H1 (cell line): ENCODE measurements around the gene SMAD7. TPM values are rescaled to one million over a fixed set of nuclear protein-coding genes. Genes with fewer than 3 reads are reported as not detected.

Experiments used
- CTCF ChIA-PET: fragments of 300-600 bp; sonication (Branson Sonifier 250); formaldehyde crosslinking; loops from one replicate; lab custom pipeline; 2021; ENCODE audit not compliant: partially characterized antibody; lab: Charles Lee
- POLR2A ChIA-PET: fragments of 300-600 bp; sonication (Branson Sonifier 250); formaldehyde crosslinking; loops from one replicate; lab custom pipeline; 2021; ENCODE audit warnings: inconsistent platforms; ENCODE audit not compliant: partially characterized antibody; lab: Charles Lee
- DNase-seq, 2 experiments: peaks; one replicate each; pipeline versions ENCODE4 v3.0.0 to v3.0.0-alpha.2; 2010 to 2022; ENCODE audit warnings: low spot score in 2 of 2, low read depth in 1 of 2, mixed read lengths in 1 of 2
- FAIRE-seq: peaks from 2 replicates; lab custom pipeline; 2011; peaks lifted over from hg19 to GRCh38; lab: Jason Lieb, UNC
- H2AFZ ChIP-seq: 2 replicates; pipeline ENCODE4 v1.8.1; 2012; ENCODE audit warnings: low read length, inconsistent platforms
- H2AK5ac ChIP-seq: 2 replicates; pipeline ENCODE4 v1.6.1; 2013; ENCODE audit warnings: low read depth, low read length
- H2BK120ac ChIP-seq: replicated peaks from 2 replicates; pipeline ENCODE3; 2013; ENCODE audit warnings: low read depth, low read length, inconsistent platforms
- H2BK12ac ChIP-seq: 2 replicates; pipeline ENCODE4 v1.6.1; 2013; ENCODE audit warnings: low read depth, low read length
- H2BK15ac ChIP-seq: 2 replicates; pipeline ENCODE4 v1.6.1; 2013; ENCODE audit warnings: low read length
- H2BK20ac ChIP-seq: 2 replicates; pipeline ENCODE4 v1.6.1; 2013; ENCODE audit warnings: low read length
- H2BK5ac ChIP-seq: 2 replicates; pipeline ENCODE4 v1.6.1; 2013; ENCODE audit warnings: low read depth, low read length
- H3K14ac ChIP-seq: 2 replicates; pipeline ENCODE4 v1.6.1; 2013; ENCODE audit warnings: inconsistent platforms; ENCODE audit not compliant: insufficient read length
- H3K18ac ChIP-seq: 2 replicates; pipeline ENCODE4 v1.6.1; 2013; ENCODE audit warnings: low read length; ENCODE audit errors: extremely low read depth
- H3K23ac ChIP-seq: 2 replicates; pipeline ENCODE4 v1.6.1; 2013; ENCODE audit warnings: inconsistent platforms; ENCODE audit not compliant: insufficient read length
- H3K23me2 ChIP-seq: 2 replicates; pipeline ENCODE4 v1.6.1; 2013; ENCODE audit warnings: low read depth, low read length
- H3K27ac ChIP-seq: 2 replicates; pipeline ENCODE4 v1.6.1; 2011; ENCODE audit warnings: low read depth, low read length, inconsistent platforms
- H3K27me3 ChIP-seq, 4 experiments: replicated peaks in 1 of 4; 1 replicate in 1 of 4; 2 replicates in 3 of 4; pipeline versions ENCODE4 v1.6.1 to v1.8.1; 2011 to 2013; ENCODE audit warnings: low read length in 3 of 4, mild to moderate bottlenecking in 3 of 4, inconsistent platforms in 2 of 4, mixed read lengths in 2 of 4, moderate library complexity in 1 of 4; ENCODE audit not compliant: control insufficient read depth in 3 of 4, insufficient read depth in 3 of 4; ENCODE audit errors: extremely low read depth in 1 of 4
- H3K36me3 ChIP-seq, 4 experiments: 2 replicates each; pipeline versions ENCODE4 v1.6.1 to v1.8.1; 2011 to 2013; ENCODE audit warnings: mild to moderate bottlenecking in 4 of 4, low read length in 3 of 4, moderate library complexity in 2 of 4, control low read depth in 1 of 4, inconsistent platforms in 1 of 4; ENCODE audit not compliant: insufficient read depth in 4 of 4, control insufficient read depth in 2 of 4
- H3K4ac ChIP-seq: replicated peaks from 2 replicates; pipeline ENCODE3; 2013; ENCODE audit warnings: low read length, low read depth, mixed read lengths, inconsistent platforms; ENCODE audit not compliant: insufficient read length
- H3K4me1 ChIP-seq, 4 experiments: replicated peaks in 1 of 4; 1 replicate in 1 of 4; 2 replicates in 3 of 4; pipeline versions ENCODE4 v1.6.1 to v1.8.1; 2011 to 2013; ENCODE audit warnings: low read length in 3 of 4, inconsistent platforms in 2 of 4, mixed read lengths in 1 of 4; ENCODE audit not compliant: insufficient read depth in 4 of 4, control insufficient read depth in 3 of 4
- H3K4me2 ChIP-seq, 2 experiments: 2 replicates each; pipeline versions ENCODE4 v1.6.1 to v1.8.1; 2011 to 2013; ENCODE audit warnings: low read depth in 2 of 2, low read length in 2 of 2, control low read depth in 1 of 2, inconsistent platforms in 1 of 2, mild to moderate bottlenecking in 1 of 2; ENCODE audit not compliant: insufficient read depth in 1 of 2
- H3K4me3 ChIP-seq, 4 experiments: fragments of 200-600, 300-600 bp in 1 of 4; sonication (generic), shearing (Covaris generic), sonication (Bioruptor Twin) in 1 of 4; 2 replicates each; pipeline versions ENCODE4 v1.5.1 to v1.8.1; 2011 to 2016; ENCODE audit warnings: low read length in 4 of 4, low read depth in 3 of 4, control low read depth in 2 of 4, inconsistent platforms in 2 of 4, mild to moderate bottlenecking in 2 of 4, mixed read lengths in 1 of 4, moderate library complexity in 1 of 4; ENCODE audit not compliant: insufficient read depth in 2 of 4; ENCODE audit errors: extremely low read depth in 1 of 4
- H3K56ac ChIP-seq: replicated peaks from 2 replicates; pipeline ENCODE3; 2013; ENCODE audit warnings: low read depth, mild to moderate bottlenecking, mixed read lengths, low read length, inconsistent platforms; ENCODE audit not compliant: insufficient read length
- H3K79me1 ChIP-seq: 2 replicates; pipeline ENCODE4 v1.6.1; 2013; ENCODE audit warnings: low read depth, low read length, control low read depth
- H3K79me2 ChIP-seq, 2 experiments: 2 replicates each; pipeline versions ENCODE4 v1.6.1 to v1.8.1; 2012 to 2013; ENCODE audit warnings: low read length in 2 of 2, mild to moderate bottlenecking in 2 of 2, inconsistent platforms in 1 of 2; ENCODE audit not compliant: insufficient read depth in 2 of 2, control insufficient read depth in 1 of 2
- H3K9ac ChIP-seq, 4 experiments: replicated peaks in 1 of 4; 1 replicate in 1 of 4; 2 replicates in 3 of 4; pipeline versions ENCODE4 v1.6.1 to v1.8.1; 2011 to 2013; ENCODE audit warnings: low read depth in 3 of 4, low read length in 3 of 4, control low read depth in 2 of 4, mild to moderate bottlenecking in 2 of 4, moderate library complexity in 2 of 4, inconsistent platforms in 1 of 4; ENCODE audit errors: extremely low read depth in 1 of 4
- H3K9me3 ChIP-seq, 2 experiments: 2 replicates each; pipeline versions ENCODE4 v1.6.1 to v1.8.1; 2012 to 2013; ENCODE audit warnings: mild to moderate bottlenecking in 2 of 2, moderate library complexity in 2 of 2, control low read depth in 1 of 2, inconsistent platforms in 1 of 2, low read depth in 1 of 2, low read length in 1 of 2, mixed read lengths in 1 of 2; ENCODE audit not compliant: insufficient read depth in 2 of 2
- H4K20me1 ChIP-seq, 2 experiments: replicated peaks in 1 of 2; 2 replicates each; pipeline versions ENCODE3 to v1.8.1; 2011 to 2013; ENCODE audit warnings: inconsistent platforms in 2 of 2, low read length in 2 of 2, mild to moderate bottlenecking in 1 of 2; ENCODE audit not compliant: insufficient read depth in 2 of 2, control insufficient read depth in 1 of 2
- H4K5ac ChIP-seq: 2 replicates; pipeline ENCODE4 v1.6.1; 2013; ENCODE audit warnings: low read length, low read depth, mixed read lengths, inconsistent platforms; ENCODE audit not compliant: insufficient read length
- H4K8ac ChIP-seq: 2 replicates; pipeline ENCODE4 v1.8.0; 2013; ENCODE audit warnings: mild to moderate bottlenecking, moderate library complexity, low read length, inconsistent platforms; ENCODE audit not compliant: insufficient read depth; ENCODE audit errors: extremely low read depth
- H4K91ac ChIP-seq: replicated peaks from 2 replicates; pipeline ENCODE3; 2013; ENCODE audit warnings: low read length, mixed read lengths, inconsistent platforms; ENCODE audit not compliant: insufficient read length
- ATF2 ChIP-seq: IDR thresholded peaks from 2 replicates; pipeline ENCODE4 v1.6.1; 2012; ENCODE audit warnings: low read length, inconsistent platforms
- JUND ChIP-seq: IDR thresholded peaks from 2 replicates; pipeline ENCODE4 v1.6.1; 2011; ENCODE audit warnings: mild to moderate bottlenecking, improper control_type of control experiment, low read length
- KDM4A ChIP-seq: IDR thresholded peaks from one replicate; pipeline ENCODE4 v1.7.1; 2012; ENCODE audit warnings: low read depth, mild to moderate bottlenecking, moderate library complexity, low read length, inconsistent platforms; ENCODE audit not compliant: severe bottlenecking
- MAX ChIP-seq: IDR thresholded peaks from 2 replicates; pipeline ENCODE4 v1.6.1; 2012; ENCODE audit warnings: inconsistent platforms
- POLR2AphosphoS5 ChIP-seq: IDR thresholded peaks from 2 replicates; pipeline ENCODE4 v1.6.1; 2011; ENCODE audit warnings: low read depth, low read length
- RAD21 ChIP-seq, 2 experiments: IDR thresholded peaks in 1 of 2; conservative IDR thresholded peaks in 1 of 2; 2 replicates each; pipeline ENCODE4 v1.6.1; 2011; ENCODE audit warnings: low read depth in 2 of 2, low read length in 2 of 2, improper control_type of control experiment in 1 of 2, inconsistent platforms in 1 of 2, mild to moderate bottlenecking in 1 of 2, moderate library complexity in 1 of 2
- RFX5 ChIP-seq: IDR thresholded peaks from 2 replicates; pipeline ENCODE4 v1.6.1; 2011; ENCODE audit warnings: low read depth, low read length, improper control_type of control experiment, borderline replicate concordance
- RNF2 ChIP-seq: fragments of 200-900, 300-1000 bp; sonication (generic); IDR thresholded peaks from 2 replicates; pipeline ENCODE4 v1.7.1; 2016; ENCODE audit warnings: borderline replicate concordance, low read depth, mild to moderate bottlenecking, antibody characterized with exemption, low read length; ENCODE audit not compliant: poor library complexity, severe bottlenecking; ENCODE audit errors: missing control alignments
- SUZ12 ChIP-seq: fragments of 200-600 bp; sonication (generic); IDR thresholded peaks from 2 replicates; pipeline ENCODE4 v1.6.1; 2012; ENCODE audit warnings: mild to moderate bottlenecking, inconsistent platforms, low read length, moderate library complexity, mixed read lengths
- WGBS, 2 experiments: shearing (Covaris generic) in 1 of 2; methylation state at CpG; one replicate each; pipeline versions ENCODE4 v1.1.6 to v1.1.7; 2013 to 2015; ENCODE audit warnings: low lambda C conversion rate in 2 of 2, mixed read lengths in 2 of 2, inconsistent platforms in 1 of 2, low coverage in 1 of 2, missing lambda C conversion rate in 1 of 2; ENCODE audit not compliant: insufficient replicate concordance in 2 of 2, insufficient coverage in 1 of 2, insufficient read length in 1 of 2; ENCODE audit errors: extremely low coverage in 1 of 2, missing lambda C conversion rate in 1 of 2; 5-methylcytosine and 5-hydroxymethylcytosine counted together
- polyA plus RNA-seq, 7 experiments: library from polyadenylated mRNA; depleted of rRNA in 3 of 7; stranded (reverse) in 5 of 7; unstranded in 2 of 7; fragments of >200 nt in 5 of 7; fragments of 200-250 nt in 2 of 7; gene quantifications; 1 replicate in 5 of 7; 2 replicates in 1 of 7; 4 replicates in 1 of 7; pipeline versions ENCODE4 v1.2.1 to v1.2.3, GENCODE V29; 2011 to 2013; ENCODE audit warnings: missing spikeins in 2 of 7, mixed read lengths in 2 of 7
- total RNA-seq: library from RNA; stranded (reverse); fragmentation: NEBNext Ultra II Directional; extraction: Animal tissue kit (Norgen Biotek cat#: 25700); gene quantifications from 2 replicates; pipeline ENCODE4 v1.2.1, GENCODE V29; 2021

SMAD7 gene
- total and polyA plus RNA-seq, 2 of the 8 experiments (the other 6 are each of a cell fraction or from before 2014, with no cell fraction given), result 6.5 to 15.5 TPM

- H3K4me1 ChIP-seq, result peaks cover 9 to 17% (median 13%) of the 10 kb centered on the region in 4 experiments
- peak overlapping the region; percentile 95; the same call in 1 of the 2 replicates for H2BK12ac ChIP-seq
- H3K27me3 ChIP-seq, result peaks cover 0 to 3% (median 1%) of the 10 kb centered on the region in 4 experiments; a peak in 2 of 7 replicates
- no peak overlapping the region for H3K56ac ChIP-seq
- H2BK15ac ChIP-seq, result peak overlapping the region; percentile 89; the same call in 1 of the 2 replicates
- H2BK20ac ChIP-seq, result peak overlapping the region; percentile 94
- no peaks in the 10 kb centered on the region for H3K23me2 ChIP-seq
- H4K91ac ChIP-seq, result peak overlapping the region; percentile 45
- H2AK5ac ChIP-seq, result peak overlapping the region; percentile 99
- H3K14ac ChIP-seq, result no peak overlapping the region
- H4K5ac ChIP-seq, result no peak overlapping the region
- no peak overlapping the region for H3K27ac ChIP-seq
- TF ChIP-seq RAD21 (IDR thresholded peaks at IDR 0.05 in 1 of 2, conservative IDR thresholded peaks at IDR 0.05 in 1 of 2; ENCODE audit: low read depth in 2 of 2, low read length in 2 of 2), result no peak
- TF ChIP-seq POLR2AphosphoS5, result no peak
- TF ChIP-seq JUND, result no peak
- no peak for TF ChIP-seq RNF2
- TF ChIP-seq RFX5, result no peak
- TF ChIP-seq ATF2, result no peak
- TF ChIP-seq MAX, result no peak
- no peak for TF ChIP-seq SUZ12
- TF ChIP-seq KDM4A, result no peak
- POLR2A ChIA-PET, result interaction anchor here (1.0 to 2.8 kb wide), 4 partner anchors 10 to 26 kb away, joined by 3 to 16 read pairs (median 5); no protein-coding TSS in a partner anchor
- no peak overlapping the region for H3K4ac ChIP-seq
- no peaks in the 10 kb centered on the region for H3K79me2 ChIP-seq
- H2AFZ ChIP-seq, result no peak overlapping the region
- 94% methylated on average over 13 of the region's 13 CpGs; no CpG with 5 or more reads in 1 of the 2 experiments for WGBS, 2 experiments
- no peak for FAIRE-seq
- CTCF ChIA-PET, result interaction anchor here (0.6 to 2.5 kb wide), 10 partner anchors 9 to 189 kb away, joined by 3 to 12 read pairs (median 3); no protein-coding TSS in a partner anchor
- no peaks in the 10 kb centered on the region for H4K20me1 ChIP-seq
- no peak overlapping the region for H2BK120ac ChIP-seq
- H2BK5ac ChIP-seq, result peak overlapping the region; percentile 82; the same call in 1 of the 2 replicates
- H3K9ac ChIP-seq, result no peak overlapping the region
- no peaks in the 10 kb centered on the region for H3K9me3 ChIP-seq
- H3K4me3 ChIP-seq, result no peak overlapping the region
- no peak overlapping the region for H4K8ac ChIP-seq
- no peaks in the 10 kb centered on the region for H3K79me1 ChIP-seq
- H3K36me3 ChIP-seq, result no peaks in the 10 kb centered on the region
- H3K23ac ChIP-seq, result no peak overlapping the region
- H3K18ac ChIP-seq, result peak overlapping the region; percentile 62; the same call in 1 of the 2 replicates
- DNase-seq, result no peak
- no peak overlapping the region for H3K4me2 ChIP-seq
Observed at GRCh38 chr18:48962252-48962993, 11.7 kb upstream of the SMAD7 start.
